Glutamatergic neuron (in vitro differentiated cells): ENCODE data around the gene USP40. TPM values are rescaled to one million over a fixed set of nuclear protein-coding genes. Genes with fewer than 3 reads are reported as not detected.

Source experiments
- DNase-seq: peaks from one replicate; pipeline ENCODE4 v3.0.0; 2022
- H3K27ac Mint-ChIP-seq: one replicate; pipeline ENCODE4 v1.8.0; 2020; ENCODE audit warnings: mild to moderate bottlenecking, mixed read lengths, inconsistent platforms; ENCODE audit not compliant: unreplicated experiment
- H3K27me3 Mint-ChIP-seq: one replicate; pipeline ENCODE4 v1.8.0; 2020; ENCODE audit warnings: mild to moderate bottlenecking, moderate library complexity, mixed read lengths, inconsistent platforms; ENCODE audit not compliant: unreplicated experiment
- H3K36me3 Mint-ChIP-seq: one replicate; pipeline ENCODE4 v1.8.0; 2020; ENCODE audit warnings: mild to moderate bottlenecking, mixed read lengths, inconsistent platforms; ENCODE audit not compliant: unreplicated experiment
- H3K4me1 Mint-ChIP-seq: one replicate; pipeline ENCODE4 v1.8.0; 2020; ENCODE audit warnings: mild to moderate bottlenecking, low read depth, mixed read lengths, inconsistent platforms; ENCODE audit not compliant: unreplicated experiment
- H3K4me3 Mint-ChIP-seq: one replicate; pipeline ENCODE4 v1.8.0; 2020; ENCODE audit warnings: mild to moderate bottlenecking, mixed read lengths, inconsistent platforms; ENCODE audit not compliant: unreplicated experiment
- H3K9me3 Mint-ChIP-seq: one replicate; pipeline ENCODE4 v1.8.0; 2020; ENCODE audit warnings: mild to moderate bottlenecking, moderate library complexity, mixed read lengths, inconsistent platforms; ENCODE audit not compliant: unreplicated experiment
- total RNA-seq: library from RNA; stranded (reverse); fragmentation: NEBNext Ultra II Directional; extraction: Animal tissue kit (Norgen Biotek cat#: 25700); gene quantifications from one replicate; pipeline ENCODE4 v1.2.1, GENCODE V29; 2021; ENCODE audit not compliant: unreplicated experiment
- TF ChIP-seq, protein P1 (sequence below): fragments of 200-600 bp; sonication (generic); IDR thresholded peaks from one replicate; pipeline ENCODE4 v1.5.0; 2021; ENCODE audit not compliant: partially characterized antibody, unreplicated experiment

The USP40 gene
- total RNA-seq, 1 donor from 2014 or later, result 21.8 TPM

DNA sequence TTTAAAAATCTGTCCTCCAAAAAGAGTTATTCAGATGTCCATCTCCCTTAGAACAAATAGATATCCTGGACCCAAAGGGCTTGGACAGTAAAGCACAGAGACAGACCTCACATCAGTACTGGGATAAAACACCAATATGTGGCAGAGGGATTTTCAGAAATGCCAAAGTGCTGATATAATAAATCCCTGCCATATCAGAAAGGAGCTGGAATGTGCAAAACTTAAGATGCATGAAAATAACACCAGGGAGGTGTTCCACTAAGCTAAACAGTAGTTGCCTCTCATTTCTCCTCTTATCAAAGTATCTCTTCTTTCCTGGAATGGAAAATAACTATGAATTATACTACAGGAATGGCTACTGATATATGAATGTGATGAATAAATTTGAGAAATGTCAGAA lies 13.2 kb downstream of the USP40 start:
- no peak for DNase-seq
- Mint-ChIP-seq H3K36me3 (no peaks in the 10 kb centered on the region), H3K9me3 (no peaks in the 10 kb centered on the region), H3K4me1 (peaks cover 9% of the 10 kb centered on the region), H3K27me3 (no peaks in the 10 kb centered on the region), H3K27ac (no peak overlapping the region), H3K4me3 (no peak overlapping the region)
- TF ChIP-seq, protein P1, sequence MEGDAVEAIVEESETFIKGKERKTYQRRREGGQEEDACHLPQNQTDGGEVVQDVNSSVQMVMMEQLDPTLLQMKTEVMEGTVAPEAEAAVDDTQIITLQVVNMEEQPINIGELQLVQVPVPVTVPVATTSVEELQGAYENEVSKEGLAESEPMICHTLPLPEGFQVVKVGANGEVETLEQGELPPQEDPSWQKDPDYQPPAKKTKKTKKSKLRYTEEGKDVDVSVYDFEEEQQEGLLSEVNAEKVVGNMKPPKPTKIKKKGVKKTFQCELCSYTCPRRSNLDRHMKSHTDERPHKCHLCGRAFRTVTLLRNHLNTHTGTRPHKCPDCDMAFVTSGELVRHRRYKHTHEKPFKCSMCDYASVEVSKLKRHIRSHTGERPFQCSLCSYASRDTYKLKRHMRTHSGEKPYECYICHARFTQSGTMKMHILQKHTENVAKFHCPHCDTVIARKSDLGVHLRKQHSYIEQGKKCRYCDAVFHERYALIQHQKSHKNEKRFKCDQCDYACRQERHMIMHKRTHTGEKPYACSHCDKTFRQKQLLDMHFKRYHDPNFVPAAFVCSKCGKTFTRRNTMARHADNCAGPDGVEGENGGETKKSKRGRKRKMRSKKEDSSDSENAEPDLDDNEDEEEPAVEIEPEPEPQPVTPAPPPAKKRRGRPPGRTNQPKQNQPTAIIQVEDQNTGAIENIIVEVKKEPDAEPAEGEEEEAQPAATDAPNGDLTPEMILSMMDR, result no peak

DNA sequence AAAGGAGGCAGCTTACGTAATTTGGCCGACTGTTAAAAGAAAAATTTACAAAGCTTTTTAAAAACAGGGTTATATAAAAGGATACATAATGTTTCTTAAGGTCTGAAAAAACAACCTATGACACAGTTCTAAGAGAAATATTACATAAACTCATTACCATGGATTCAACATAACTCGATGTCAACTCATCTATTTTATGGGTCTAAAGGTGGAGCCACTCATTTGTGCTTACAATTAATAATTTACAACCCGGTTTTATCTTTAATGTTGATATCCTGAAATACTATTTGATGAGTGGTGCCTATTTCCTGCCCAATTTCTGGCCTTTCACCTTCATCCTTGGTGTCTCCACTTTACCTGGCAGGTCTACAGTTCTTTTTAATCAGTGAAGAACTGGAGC lies 15.1 kb downstream of the USP40 start:
- no peaks in the 10 kb centered on the region for H3K36me3 Mint-ChIP-seq
- H3K27me3 Mint-ChIP-seq, result no peaks in the 10 kb centered on the region
- no peak overlapping the region for H3K4me3 Mint-ChIP-seq
- TF ChIP-seq, protein P1, result no peak
- H3K4me1 Mint-ChIP-seq, result peaks cover 9% of the 10 kb centered on the region
- no peak overlapping the region for H3K27ac Mint-ChIP-seq
- no peaks in the 10 kb centered on the region for H3K9me3 Mint-ChIP-seq
- DNase-seq, result no peak

DNA sequence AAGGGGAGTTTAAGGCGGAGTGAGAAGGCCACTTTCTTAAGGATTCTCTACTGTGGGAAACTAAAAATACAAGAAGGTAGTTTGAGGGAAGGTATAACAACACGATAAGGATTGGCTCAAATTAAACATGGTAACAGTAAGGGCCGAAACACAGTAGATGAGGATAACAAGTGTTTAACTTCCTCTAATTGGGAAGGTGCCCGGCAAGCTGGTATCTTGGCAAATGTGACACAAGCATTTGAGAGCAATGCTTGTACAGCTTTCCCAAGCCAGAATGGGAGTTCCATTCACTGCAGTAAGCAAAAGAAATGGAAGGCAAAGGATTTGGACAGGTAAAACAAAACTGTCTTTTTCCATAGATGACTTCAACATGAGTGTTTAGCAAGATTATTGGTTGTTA lies 19.8 kb downstream of the USP40 start:
- Mint-ChIP-seq H3K27me3 (no peaks in the 10 kb centered on the region), H3K36me3 (no peaks in the 10 kb centered on the region), H3K4me3 (no peak overlapping the region), H3K4me1 (peaks cover 7% of the 10 kb centered on the region), H3K9me3 (no peaks in the 10 kb centered on the region), H3K27ac (no peak overlapping the region)
- TF ChIP-seq, protein P1, result no peak
- DNase-seq, result no peak

DNA sequence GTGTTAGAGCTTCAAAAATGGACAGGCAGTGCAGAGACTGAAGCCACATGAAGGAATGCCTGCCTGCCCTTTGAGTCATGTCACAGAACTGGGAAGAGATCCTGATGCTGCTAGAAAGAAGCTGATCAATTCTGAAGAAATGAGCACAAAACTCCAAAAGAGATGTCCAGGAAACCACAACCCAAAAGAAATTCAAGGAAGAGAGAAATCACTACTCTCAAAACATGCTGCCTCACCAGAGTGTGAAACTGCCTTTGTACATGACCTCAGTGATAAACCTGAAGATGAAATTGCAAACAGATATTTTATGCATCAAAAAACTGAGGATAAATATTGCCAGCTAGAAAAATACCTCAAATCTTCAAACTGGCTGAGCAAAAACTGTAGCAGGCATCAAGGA lies 20.5 kb downstream of the USP40 start:
- H3K27me3 Mint-ChIP-seq, result no peaks in the 10 kb centered on the region
- H3K9me3 Mint-ChIP-seq, result no peaks in the 10 kb centered on the region
- no peak overlapping the region for H3K4me3 Mint-ChIP-seq
- no peak for DNase-seq
- peaks cover 3% of the 10 kb centered on the region for H3K4me1 Mint-ChIP-seq
- no peak overlapping the region for H3K27ac Mint-ChIP-seq
- TF ChIP-seq, protein P1, result no peak
- H3K36me3 Mint-ChIP-seq, result no peaks in the 10 kb centered on the region

DNA sequence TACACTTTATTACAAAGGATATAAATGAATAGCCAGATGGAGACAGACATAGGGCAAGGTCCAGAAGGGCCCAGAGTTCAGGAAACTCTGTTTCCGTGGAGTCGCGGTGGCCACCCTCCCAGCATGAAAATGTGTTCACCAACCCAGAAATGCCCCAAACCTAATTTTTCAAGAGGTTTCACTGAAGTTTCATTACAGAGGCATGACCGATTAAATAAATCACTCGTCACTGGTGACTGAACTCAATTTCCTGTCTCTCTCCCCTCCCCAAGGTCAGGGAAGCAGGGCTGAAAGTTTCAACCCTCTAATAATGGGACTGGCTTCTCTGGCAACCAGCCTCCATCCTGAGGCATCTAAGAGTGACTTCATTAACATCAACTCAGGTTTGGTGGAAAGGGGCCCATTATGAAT lies 22.4 kb downstream of the USP40 start:
- H3K4me1 Mint-ChIP-seq, result no peaks in the 10 kb centered on the region
- no peaks in the 10 kb centered on the region for H3K27me3 Mint-ChIP-seq
- H3K9me3 Mint-ChIP-seq, result no peaks in the 10 kb centered on the region
- H3K27ac Mint-ChIP-seq, result no peak overlapping the region
- no peaks in the 10 kb centered on the region for H3K36me3 Mint-ChIP-seq
- TF ChIP-seq, protein P1, result no peak
- DNase-seq, result no peak
- H3K4me3 Mint-ChIP-seq, result no peak overlapping the region
